NCI-H1048 (cell line): Measurements from ENCODE around the gene PRXL2B.
"Not testable (repeated sequence)": the region's sequence is repeated elsewhere in the genome, so short reads cannot be mapped to it uniquely, and the experiment has no call there.

ENCODE experiments used
- DNase-seq: peaks from one replicate; lab custom pipeline; 2025; lab: John Stamatoyannopoulos, UW

PRXL2B gene

GRCh38 chr1:2550309-2550861 is 36.2 kb upstream of the PRXL2B start:
- not testable (repeated sequence) for DNase-seq

- DNase-seq: not testable (repeated sequence)
These were observed 35.0 kb upstream of the PRXL2B start for GRCh38 chr1:2551544-2551943.

- no peak for DNase-seq
These were observed 34.4 kb upstream of the PRXL2B start for GRCh38 chr1:2552189-2552588.

GRCh38 chr1:2553076-2553475 is 33.5 kb upstream of the PRXL2B start:
- not testable (repeated sequence) for DNase-seq

- no peak for DNase-seq
These were observed 32.5 kb upstream of the PRXL2B start for GRCh38 chr1:2553871-2554620.

GRCh38 chr1:2554621-2555387 is 31.8 kb upstream of the PRXL2B start:
- DNase-seq: no peak

GRCh38 chr1:2555634-2556276 is 30.8 kb upstream of the PRXL2B start:
- no peak for DNase-seq

GRCh38 chr1:2556277-2556677 is 30.3 kb upstream of the PRXL2B start, which contains the start of gene TNFRSF14:
TSS of gene TNFRSF14 (plus strand) at chr1:2556371. CDS start at chr1:2556665, 294 bp downstream.
- DNase-seq: no peak

- no peak for DNase-seq
These were observed 29.7 kb upstream of the PRXL2B start for GRCh38 chr1:2556678-2557481.

- DNase-seq: no peak
These were observed 28.8 kb upstream of the PRXL2B start for GRCh38 chr1:2557482-2558400.

- no peak for DNase-seq
These were observed 28.2 kb upstream of the PRXL2B start for GRCh38 chr1:2558420-2558819.

GRCh38 chr1:2558861-2559260 is 27.7 kb upstream of the PRXL2B start:
- no peak for DNase-seq

- DNase-seq: no peak
These were observed 26.9 kb upstream of the PRXL2B start for GRCh38 chr1:2559509-2560298.

- no peak for DNase-seq
These were observed 26.1 kb upstream of the PRXL2B start for GRCh38 chr1:2560299-2561073.

- DNase-seq: no peak
These were observed 25.1 kb upstream of the PRXL2B start for GRCh38 chr1:2561446-2561845.

GRCh38 chr1:2561898-2562895 is 24.4 kb upstream of the PRXL2B start:
- DNase-seq: no peak

GRCh38 chr1:2563205-2563604 is 23.4 kb upstream of the PRXL2B start:
- DNase-seq: no peak
